IMR-90 (cell line): Measurements from ENCODE around the gene SMARCA5. TPM values are rescaled to one million over a fixed set of nuclear protein-coding genes. Genes with fewer than 3 reads are reported as not detected.

Source experiments
- ATAC-seq: fragments of 200-7000 bp; cut with Tn5 transposase; 2 replicates; pipeline ENCODE4 v1.9.1; 2020; ENCODE audit warnings: low read depth, mild to moderate bottlenecking, moderate library complexity
- BruUV-seq: library from RNA; stranded (reverse); fragments of 400-500 nt; replicated peaks from 2 replicates; lab custom pipeline; 2021; lab: Mats Ljungman, UMichigan
- CTCF ChIA-PET: fragments of 300-600 bp; formaldehyde crosslinking; extraction: SDS; loops from one replicate; lab custom pipeline; 2021; ENCODE audit warnings: antibody characterized with exemption; lab: Yijun Ruan, JAX
- POLR2A ChIA-PET: fragments of 300-600 bp; sonication (Branson Sonifier 250); formaldehyde crosslinking; loops from one replicate; lab custom pipeline; 2022; ENCODE audit warnings: antibody characterized with exemption; ENCODE audit not compliant: unreplicated experiment; lab: Charles Lee
- DNase-seq: peaks from one replicate; pipeline ENCODE4 v3.0.0; 2013
- H2AFZ ChIP-seq: replicated peaks from 2 replicates; pipeline ENCODE3; 2013; ENCODE audit warnings: low read length, mild to moderate bottlenecking; ENCODE audit not compliant: poor library complexity
- H2AK5ac ChIP-seq: 2 replicates; pipeline ENCODE4 v1.6.1; 2013; ENCODE audit warnings: low read depth, low read length, inconsistent platforms
- H2AK9ac ChIP-seq: replicated peaks from 2 replicates; pipeline ENCODE3; 2013; ENCODE audit warnings: mild to moderate bottlenecking, low read depth, low read length, moderate library complexity; ENCODE audit not compliant: poor library complexity
- H2BK120ac ChIP-seq: 2 replicates; pipeline ENCODE4 v1.6.1; 2013; ENCODE audit warnings: low read depth, low read length, inconsistent platforms
- H2BK15ac ChIP-seq: 3 replicates; pipeline ENCODE4 v1.6.1; 2013; ENCODE audit warnings: low read depth, low read length, inconsistent platforms
- H2BK20ac ChIP-seq: 2 replicates; pipeline ENCODE4 v1.6.1; 2013; ENCODE audit warnings: low read depth, mild to moderate bottlenecking, inconsistent platforms, low read length, moderate library complexity
- H2BK5ac ChIP-seq: 2 replicates; pipeline ENCODE4 v1.6.1; 2013; ENCODE audit warnings: mild to moderate bottlenecking, low read depth, low read length, inconsistent platforms; ENCODE audit not compliant: poor library complexity, severe bottlenecking
- H3K14ac ChIP-seq: replicated peaks from 2 replicates; pipeline ENCODE4 v1.6.1; 2013; ENCODE audit warnings: low read depth, low read length, inconsistent platforms
- H3K18ac ChIP-seq: 2 replicates; pipeline ENCODE4 v1.6.1; 2013; ENCODE audit warnings: low read depth, low read length, control low read depth
- H3K23ac ChIP-seq: 2 replicates; pipeline ENCODE4 v1.6.1; 2013; ENCODE audit warnings: low read depth, low read length, inconsistent platforms
- H3K27ac ChIP-seq: 2 replicates; pipeline ENCODE4 v1.5.1; 2013; ENCODE audit warnings: mild to moderate bottlenecking, control low read depth, low read length; ENCODE audit not compliant: insufficient read depth
- H3K27me3 ChIP-seq: 2 replicates; pipeline ENCODE4 v1.6.1; 2013; ENCODE audit warnings: low read length; ENCODE audit not compliant: control insufficient read depth, insufficient read depth
- H3K36me3 ChIP-seq: 2 replicates; pipeline ENCODE4 v1.6.1; 2013; ENCODE audit warnings: low read length, mixed read lengths; ENCODE audit not compliant: control insufficient read depth, insufficient read depth
- H3K4ac ChIP-seq: 2 replicates; pipeline ENCODE4 v1.6.1; 2013; ENCODE audit warnings: low read depth, low read length, inconsistent platforms
- H3K4me1 ChIP-seq: 2 replicates; pipeline ENCODE4 v1.6.1; 2013; ENCODE audit warnings: low read length, mixed read lengths; ENCODE audit not compliant: control insufficient read depth, insufficient read depth
- H3K4me2 ChIP-seq: 2 replicates; pipeline ENCODE4 v1.6.1; 2013; ENCODE audit warnings: low read depth, mild to moderate bottlenecking, control low read depth, low read length, moderate library complexity
- H3K4me3 ChIP-seq: 2 replicates; pipeline ENCODE4 v1.5.1; 2013; ENCODE audit warnings: low read depth, mild to moderate bottlenecking, control low read depth, low read length, moderate library complexity; ENCODE audit not compliant: insufficient read depth
- H3K56ac ChIP-seq: 2 replicates; pipeline ENCODE4 v1.6.1; 2013; ENCODE audit warnings: low read length, inconsistent platforms; ENCODE audit not compliant: insufficient read depth; ENCODE audit errors: extremely low read depth
- H3K79me1 ChIP-seq, 2 experiments: 2 replicates each; pipeline ENCODE4 v1.6.1; 2013; ENCODE audit warnings: low read length in 2 of 2, inconsistent platforms in 1 of 2, low read depth in 1 of 2
- H3K9ac ChIP-seq: 2 replicates; pipeline ENCODE4 v1.6.1; 2013; ENCODE audit warnings: low read depth, low read length, control low read depth
- H3K9me1 ChIP-seq: 2 replicates; pipeline ENCODE4 v1.6.1; 2013; ENCODE audit warnings: low read length, inconsistent platforms; ENCODE audit not compliant: insufficient read depth
- H3K9me3 ChIP-seq: 2 replicates; pipeline ENCODE4 v1.6.1; 2013; ENCODE audit warnings: low read length; ENCODE audit not compliant: control insufficient read depth, insufficient read depth
- H4K20me1 ChIP-seq: 2 replicates; pipeline ENCODE4 v1.6.1; 2013; ENCODE audit warnings: low read length, inconsistent platforms; ENCODE audit not compliant: insufficient read depth
- H4K5ac ChIP-seq: 2 replicates; pipeline ENCODE4 v1.6.1; 2013; ENCODE audit warnings: mild to moderate bottlenecking, low read depth, low read length, control low read depth
- H4K8ac ChIP-seq, 2 experiments: 2 replicates each; pipeline ENCODE4 v1.6.1; 2013; ENCODE audit warnings: low read depth in 2 of 2, low read length in 2 of 2, control low read depth in 1 of 2, inconsistent platforms in 1 of 2
- H4K91ac ChIP-seq: 2 replicates; pipeline ENCODE4 v1.6.1; 2013; ENCODE audit warnings: low read depth, low read length, inconsistent platforms; ENCODE audit not compliant: insufficient read depth
- MAZ ChIP-seq: IDR thresholded peaks from 2 replicates; pipeline ENCODE4 v1.6.1; 2012; ENCODE audit warnings: low read depth, mild to moderate bottlenecking, low read length, improper control_type of control experiment, moderate library complexity, borderline replicate concordance
- RAD21 ChIP-seq: IDR thresholded peaks from 2 replicates; pipeline ENCODE4 v1.6.1; 2012; ENCODE audit warnings: low read length, improper control_type of control experiment
- RCOR1 ChIP-seq: IDR thresholded peaks from 2 replicates; pipeline ENCODE4 v1.6.1; 2012; ENCODE audit warnings: mild to moderate bottlenecking, low read length, improper control_type of control experiment; ENCODE audit not compliant: insufficient replicate concordance
- RFX5 ChIP-seq: IDR thresholded peaks from 2 replicates; pipeline ENCODE4 v1.8.0; 2012; ENCODE audit warnings: low read depth, mild to moderate bottlenecking, low read length, moderate library complexity
- WGBS, 2 experiments: methylation state at CpG; one replicate each; pipeline versions ENCODE4 v1.1.5 to v1.1.7; 2013; ENCODE audit warnings: missing lambda C conversion rate in 2 of 2; ENCODE audit not compliant: insufficient read length in 1 of 2; ENCODE audit errors: extremely low coverage in 2 of 2; 5-methylcytosine and 5-hydroxymethylcytosine counted together
- dilution Hi-C: fragments of 300-500 bp; cut with HindIII; formaldehyde crosslinking; loops from one replicate; pipeline ENCODE4 v1.14.3; 2018; ENCODE audit warnings: low sequenced_read_pairs; ENCODE audit not compliant: unreplicated experiment
- in situ Hi-C: fragments of 300-500 bp; cut with MboI; formaldehyde crosslinking; loops from 3 replicates; pipeline ENCODE4 v1.14.3; 2019; ENCODE audit warnings: low sequenced_read_pairs, inconsistent platforms, mixed read lengths
- intact Hi-C: fragments of 100-400 bp; cut with micrococcal nuclease; formaldehyde crosslinking; loops from 2 replicates; pipeline ENCODE4 v1.10.0; 2022
- polyA plus RNA-seq, 3 experiments: library from polyadenylated mRNA; depleted of rRNA; stranded (reverse); fragments of >200 nt; gene quantifications; 2 replicates each; pipeline ENCODE4 v1.2.3, GENCODE V29; 2012; ENCODE audit warnings: low replicate concordance in 1 of 3
- total RNA-seq: library from RNA; depleted of rRNA; stranded (reverse); fragments of >200 nt; gene quantifications from 2 replicates; pipeline ENCODE4 v1.2.3, GENCODE V29; 2012

SMARCA5 gene
- total and polyA plus RNA-seq, 2 of the 4 experiments (the other 2 are of a cell fraction) = 11.5 to 14.7 TPM

DNA sequence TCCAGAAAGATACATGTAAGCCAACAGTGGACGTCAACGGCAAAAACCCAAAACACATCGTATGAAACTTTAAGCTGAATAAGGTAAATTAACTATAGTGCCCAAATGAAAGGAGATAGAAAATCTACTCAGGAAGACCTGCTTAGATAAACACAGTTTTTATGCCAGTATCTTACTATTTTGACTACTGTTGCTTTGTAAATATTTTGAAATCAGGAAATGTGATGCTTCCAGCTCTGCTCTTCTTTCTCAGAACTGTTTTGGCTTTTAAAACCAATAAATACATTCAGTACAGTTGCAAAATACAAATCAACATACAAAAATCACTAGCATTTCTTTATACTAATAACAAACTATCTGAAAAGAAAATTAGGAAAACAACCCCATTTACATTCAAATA is 83.8 kb downstream of the SMARCA5 start:
- no peak overlapping the region for H4K5ac ChIP-seq
- no peak overlapping the region for H3K56ac ChIP-seq
- no peaks in the 10 kb centered on the region for H3K4me1 ChIP-seq
- H2AK5ac ChIP-seq = no peak overlapping the region
- in situ Hi-C loops = no loop called here
- ChIA-PET CTCF (no interaction called here), POLR2A (no interaction called here)
- intact Hi-C loops = no loop called here
- H3K14ac ChIP-seq = no peak overlapping the region
- H4K20me1 ChIP-seq = no peaks in the 10 kb centered on the region
- H3K4ac ChIP-seq = no peak overlapping the region
- no peak overlapping the region for H2BK15ac ChIP-seq
- H3K9me3 ChIP-seq = no peaks in the 10 kb centered on the region
- no peaks in the 10 kb centered on the region for H3K9me1 ChIP-seq
- no peak overlapping the region for H2BK5ac ChIP-seq
- TF ChIP-seq RFX5 = no peak
- no peak for TF ChIP-seq RAD21
- no peak for TF ChIP-seq MAZ
- no peak for TF ChIP-seq RCOR1
- H3K9ac ChIP-seq = no peak overlapping the region
- H3K79me1 ChIP-seq = no peaks in the 10 kb centered on the region
- dilution Hi-C loops = no loop called here
- no peak overlapping the region for H2BK20ac ChIP-seq
- no peak overlapping the region for H4K8ac ChIP-seq
- H4K91ac ChIP-seq = no peak overlapping the region
- no peak overlapping the region for H3K4me2 ChIP-seq
- WGBS, 2 experiments = no CpG with 5 or more reads among the region's 3 CpGs
- ATAC-seq (no peak), DNase-seq (no peak)
- H3K4me3 ChIP-seq = no peak overlapping the region
- no peak overlapping the region for H2AK9ac ChIP-seq
- no peak overlapping the region for H3K18ac ChIP-seq
- no TSS peak for BruUV-seq
- no peak overlapping the region for H2AFZ ChIP-seq
- no peaks in the 10 kb centered on the region for H3K36me3 ChIP-seq
- no peak overlapping the region for H3K23ac ChIP-seq
- H3K27me3 ChIP-seq = no peaks in the 10 kb centered on the region
- no peak overlapping the region for H3K27ac ChIP-seq
- H2BK120ac ChIP-seq = no peak overlapping the region
